HG03460 (cell line): ENCODE data around the gene PARP6.

Experiments used
- ATAC-seq: cut with Tn5 transposase; IDR thresholded peaks from one replicate; pipeline ENCODE4 v1.9.1; 2021; ENCODE audit not compliant: unreplicated experiment

PARP6 gene

DNA sequence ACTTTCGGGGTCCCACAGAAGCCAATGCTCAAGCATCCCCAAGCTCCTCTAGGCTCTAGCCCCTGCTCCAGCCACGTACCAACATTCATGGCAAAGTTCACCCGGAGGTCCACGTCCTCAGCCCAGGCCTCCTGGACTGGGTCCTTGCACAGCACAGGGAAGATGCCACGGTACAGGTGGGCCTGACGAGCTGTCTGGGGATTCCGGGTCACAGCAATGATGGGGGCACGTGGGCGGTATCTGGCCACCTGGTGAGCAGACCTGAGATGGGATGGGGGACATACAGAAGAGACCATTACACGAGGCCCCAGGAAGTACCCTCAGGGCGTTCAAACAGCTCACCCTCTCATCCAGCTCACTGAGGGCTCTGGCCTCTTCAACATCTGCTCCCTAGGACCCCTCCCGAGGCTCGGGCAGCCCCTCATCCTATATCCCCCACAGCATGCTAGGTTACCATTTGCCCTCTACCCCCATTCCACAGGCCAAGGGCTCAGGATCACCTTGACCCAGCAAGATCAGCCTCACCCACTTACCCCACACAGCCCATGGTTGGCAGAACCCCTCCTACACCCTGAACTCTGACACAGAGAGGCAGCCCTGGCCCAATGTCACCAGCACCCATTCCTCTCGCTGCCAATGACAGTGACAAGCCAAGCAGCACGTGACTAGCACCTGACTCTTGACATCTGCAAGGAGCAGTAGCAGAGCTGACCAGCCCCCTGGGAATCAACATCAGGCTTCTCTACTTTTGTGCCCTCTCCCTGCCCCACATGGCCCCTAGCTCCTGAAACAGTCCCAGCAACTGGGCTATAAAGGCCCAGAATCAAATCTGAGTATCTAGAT is 71.7 kb downstream of the PARP6 start:
- ATAC-seq, result no peak

DNA sequence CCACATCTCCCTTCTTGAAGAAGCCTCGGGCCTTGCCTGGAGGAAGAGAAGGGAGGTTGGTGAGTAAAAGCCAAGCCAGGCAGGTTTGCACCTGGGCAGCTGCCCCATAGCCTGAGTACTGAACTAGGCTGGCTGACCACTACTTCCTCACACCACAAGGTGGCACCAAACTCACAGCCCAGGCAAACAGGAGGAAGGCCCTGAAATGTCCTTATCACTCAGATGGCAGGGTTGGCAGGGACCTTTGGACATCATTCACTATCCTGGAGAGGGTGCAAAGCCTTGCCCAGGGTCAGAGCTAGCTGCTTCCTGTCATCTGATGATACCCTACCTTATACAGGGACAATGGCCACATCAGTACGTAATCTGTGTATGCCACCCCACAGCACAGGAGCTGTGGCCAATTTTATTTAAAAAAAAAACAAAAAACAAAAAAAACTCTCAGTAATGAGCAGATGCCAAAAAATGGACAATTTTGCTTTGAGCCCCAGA is 72.6 kb downstream of the PARP6 start:
- no peak for ATAC-seq

DNA sequence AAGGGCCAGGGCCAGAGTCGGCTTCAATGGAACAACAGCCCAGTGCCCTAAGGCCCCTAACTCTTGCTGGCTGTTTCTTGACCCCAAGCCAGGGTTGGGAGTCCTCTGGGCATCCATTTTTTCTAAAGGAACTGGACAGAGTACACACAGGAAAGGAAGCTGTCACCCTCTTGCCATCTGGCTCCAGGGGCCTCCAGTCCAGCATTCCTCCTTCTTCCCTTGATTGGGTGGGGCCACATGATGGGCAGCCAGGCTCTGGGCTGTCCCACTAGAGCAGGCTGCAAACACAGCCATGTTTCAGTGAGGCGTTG is 73.2 kb downstream of the PARP6 start:
- no peak for ATAC-seq

DNA sequence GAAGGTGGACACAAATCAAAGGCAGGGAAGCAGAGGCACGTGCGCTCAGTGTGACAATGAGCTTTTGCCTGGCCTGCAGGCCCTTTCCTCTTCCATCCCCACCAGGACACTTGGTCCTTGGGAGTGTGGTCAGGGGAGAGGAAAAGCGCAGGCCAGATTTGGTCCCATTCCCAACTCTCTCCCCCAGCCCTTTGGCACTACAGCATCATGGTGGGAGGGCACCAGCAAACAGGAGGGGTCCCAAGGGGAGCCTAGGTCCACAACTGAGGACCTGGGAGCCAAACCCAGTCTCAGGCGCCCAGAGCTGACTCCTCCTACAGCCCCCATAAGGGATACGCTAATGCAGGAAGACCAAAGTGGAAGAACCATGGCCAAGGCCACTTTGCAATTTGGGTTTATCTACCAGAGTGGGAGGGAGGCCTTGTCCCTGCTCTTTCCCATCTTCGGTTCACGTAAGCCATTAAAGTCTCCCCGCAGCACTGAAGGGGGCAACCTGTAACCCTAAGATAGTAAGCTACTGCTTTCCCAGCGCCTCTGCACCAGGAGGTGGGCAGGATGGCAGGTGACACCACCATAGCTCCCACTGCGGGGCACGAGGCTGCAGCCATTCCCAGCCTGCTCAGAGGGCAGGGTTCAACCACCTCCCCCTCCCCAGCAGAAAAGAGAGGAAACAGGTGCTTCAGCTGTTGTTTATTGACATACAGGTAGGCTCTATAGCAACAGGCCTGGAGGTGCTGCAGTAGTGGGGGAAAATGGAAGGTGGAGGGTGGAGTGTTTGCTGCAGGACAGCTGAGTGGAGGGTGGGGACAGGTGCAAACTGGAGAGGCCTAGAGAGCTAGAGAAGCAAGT is 73.8 kb downstream of the PARP6 start:
- ATAC-seq, result no peak

DNA sequence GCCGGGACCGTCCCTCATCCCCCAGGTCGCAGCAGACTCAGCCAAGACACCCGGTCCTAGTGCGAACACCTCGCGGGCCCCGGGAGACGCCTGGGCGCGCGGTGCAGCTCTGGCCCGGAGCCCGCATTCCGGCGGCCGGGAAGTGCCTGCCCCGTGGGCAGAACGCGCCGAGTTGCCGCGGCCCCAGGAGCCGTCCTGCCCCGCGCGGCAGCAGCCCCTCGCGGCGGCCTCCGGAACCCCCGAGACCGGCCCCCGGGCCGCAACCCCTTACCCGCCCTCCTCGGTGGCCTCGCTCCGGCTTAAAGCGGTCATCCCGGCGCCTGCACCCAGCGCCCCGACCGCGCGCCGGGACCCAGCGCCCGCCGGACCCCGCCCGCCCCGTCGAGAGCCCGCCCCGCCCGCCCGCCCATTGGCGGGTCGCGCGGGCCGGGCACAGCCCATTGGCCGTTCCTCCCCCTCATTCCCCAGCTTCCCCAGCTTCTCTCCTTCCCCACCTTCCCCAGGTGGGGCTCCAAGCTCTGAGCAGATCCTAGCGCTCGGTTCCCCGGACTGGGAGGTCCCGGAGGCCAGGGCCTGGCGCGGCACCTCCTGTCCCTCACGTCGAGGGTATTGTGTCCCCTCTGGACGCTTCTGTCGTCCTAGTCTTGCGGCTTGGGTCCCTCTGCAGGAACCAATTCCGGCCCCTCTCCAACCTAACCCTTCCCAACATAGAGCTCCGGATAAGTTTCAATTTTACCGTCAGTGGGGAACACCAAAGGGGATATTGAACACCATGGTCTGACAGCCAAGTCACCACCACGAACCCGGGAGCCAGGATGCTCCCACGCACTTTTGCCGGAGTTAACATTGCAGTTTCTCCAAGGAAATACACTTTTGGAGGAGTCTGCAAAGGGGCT is 74.6 kb downstream of the PARP6 start, which contains the start of gene GRAMD2A:
Gene GRAMD2A (minus strand): TSS at position 328 of the 896 bp plus-strand sequence.
- no peak for ATAC-seq

DNA sequence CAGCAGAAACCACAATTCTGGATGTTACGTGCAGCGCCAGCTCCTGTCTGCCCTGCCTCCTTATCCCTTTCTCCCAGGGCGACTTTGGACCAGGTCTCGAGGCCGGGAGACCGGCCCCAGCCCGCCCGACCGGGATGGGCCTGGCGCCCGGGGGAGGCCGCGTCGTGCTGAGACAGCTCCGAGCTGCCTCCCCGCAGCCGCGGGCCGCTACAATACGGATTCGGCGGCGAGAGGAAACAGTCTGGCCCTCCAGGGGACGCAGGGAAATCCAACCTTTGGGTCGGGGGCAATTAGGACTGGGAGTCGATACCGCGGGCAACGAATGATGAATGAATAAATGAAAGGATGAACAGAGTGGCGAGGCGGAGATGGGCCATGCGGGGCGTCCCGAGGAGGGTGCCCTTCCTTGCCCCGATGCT is 75.3 kb downstream of the PARP6 start:
- ATAC-seq, result no peak

DNA sequence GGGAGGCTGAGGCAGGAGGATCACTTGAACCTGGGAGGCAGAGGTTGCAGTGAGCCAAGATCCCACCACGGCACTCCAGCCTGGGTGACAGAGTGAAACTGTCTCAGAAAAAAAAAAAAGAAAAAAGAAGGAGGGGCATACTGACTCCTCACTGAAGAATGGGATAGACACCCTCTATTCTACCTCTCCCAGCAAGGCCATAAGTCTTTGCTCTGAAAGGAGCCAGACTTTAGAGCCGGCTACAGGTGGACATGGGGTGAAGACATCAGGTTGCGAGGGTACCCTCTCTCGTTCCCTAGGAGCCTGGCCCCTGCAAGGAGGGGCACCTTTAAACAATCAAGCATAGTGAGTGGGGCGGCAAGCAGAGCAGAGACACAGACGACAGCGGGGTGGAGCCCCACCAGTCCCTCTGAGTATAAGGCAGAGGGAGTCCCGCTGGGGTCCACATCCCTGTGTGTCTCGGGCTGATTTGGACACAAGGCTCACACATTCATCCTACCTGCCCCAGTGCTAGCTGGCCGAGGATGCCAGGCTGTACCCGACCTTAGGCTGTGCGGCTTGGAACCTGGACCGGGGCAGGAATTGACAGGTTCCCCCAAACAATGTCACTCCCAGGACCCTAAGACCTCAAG is 75.8 kb downstream of the PARP6 start:
- ATAC-seq, result no peak

DNA sequence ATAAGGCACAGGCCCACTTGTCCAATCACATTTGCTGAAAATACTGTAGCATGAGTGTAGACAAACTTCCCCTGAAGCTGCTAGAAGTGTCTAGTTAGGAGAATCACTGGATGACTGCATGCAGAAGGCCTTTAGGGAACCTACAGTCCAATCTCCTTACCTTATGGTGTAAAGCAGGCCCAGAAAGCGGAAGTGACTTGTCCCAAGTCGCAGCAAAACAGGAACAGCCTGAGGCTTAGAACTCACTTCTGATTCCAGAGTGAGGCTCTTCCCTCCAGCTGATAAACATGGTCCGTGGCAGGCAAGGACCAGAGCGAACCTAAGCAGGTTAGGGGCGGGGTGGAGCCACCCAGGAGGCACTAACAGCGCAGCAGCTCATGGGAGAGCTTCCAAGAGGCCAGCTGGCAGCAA is 77.2 kb downstream of the PARP6 start:
- no peak for ATAC-seq

DNA sequence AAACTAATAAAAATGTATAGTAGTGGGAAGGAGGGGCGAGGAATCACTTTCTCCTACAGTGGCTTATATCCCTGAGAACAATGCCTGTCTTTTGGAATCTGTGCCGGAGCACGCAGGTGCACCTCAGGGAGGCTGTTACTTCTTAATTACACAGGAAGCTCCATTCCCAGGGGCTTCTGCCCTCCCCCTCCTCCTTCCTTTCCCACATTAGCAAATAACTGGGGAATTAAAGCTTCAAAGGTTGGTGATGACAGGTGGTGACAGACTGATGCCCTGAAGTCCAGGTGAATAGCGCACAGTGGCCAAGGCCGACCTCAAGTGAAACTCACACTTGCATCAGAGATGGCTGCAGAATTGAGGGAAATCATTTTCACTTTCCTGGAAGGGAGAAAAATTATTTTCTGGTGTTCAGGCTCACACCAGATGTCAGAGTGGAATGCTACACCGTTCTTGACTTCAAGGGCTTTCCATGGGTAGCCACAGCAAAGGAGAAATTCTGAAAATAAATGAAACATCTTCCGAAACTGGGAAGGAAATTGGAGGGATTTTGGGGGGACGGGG is 78.4 kb downstream of the PARP6 start:
- ATAC-seq, result no peak

DNA sequence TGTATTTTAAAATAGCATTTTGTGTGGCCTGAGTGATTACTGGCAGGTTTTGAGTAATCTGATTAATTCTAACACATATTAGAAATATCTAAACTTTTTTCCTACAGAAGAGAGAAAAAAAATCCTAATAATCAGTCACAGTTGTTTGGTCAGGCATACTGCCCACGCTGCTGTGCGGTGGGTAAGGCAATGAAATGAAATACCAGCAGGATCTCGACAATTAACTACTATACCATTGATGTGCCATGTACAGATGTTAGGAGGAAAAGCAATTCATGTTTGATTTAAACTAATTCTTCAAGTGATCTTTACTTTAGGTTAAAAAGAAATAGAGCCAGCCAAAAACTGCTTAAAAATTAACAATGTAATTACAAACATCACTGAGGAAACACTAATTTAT is 79.9 kb downstream of the PARP6 start:
- ATAC-seq, result no peak
